HepG2 (cell line): Measurements from ENCODE around the gene PNLDC1. TPM values are rescaled to one million over a fixed set of nuclear protein-coding genes. Genes with fewer than 3 reads are reported as not detected.
A peak's percentile ranks its signal among the peaks of the same experiment; 100 is the strongest.

Source experiments
- ARID3A ChIP-seq: IDR thresholded peaks from 2 replicates; pipeline ENCODE4 v1.6.1; 2012; ENCODE audit warnings: low read depth, low read length, improper control_type of control experiment
- CSRNP1 ChIP-seq: sonication (generic); formaldehyde crosslinking; IDR thresholded peaks from 2 replicates; pipeline ENCODE4 v1.8.1; 2023; ENCODE audit warnings: mild to moderate bottlenecking, missing genetic modification reagents
- FIP1L1 ChIP-seq: fragments of 200-400 bp; formaldehyde crosslinking; IDR thresholded peaks from 2 replicates; pipeline ENCODE4 v1.6.1; 2018; ENCODE audit warnings: low read depth, mild to moderate bottlenecking, low read length, moderate library complexity, borderline replicate concordance; ENCODE audit not compliant: insufficient read depth
- FOXK1 ChIP-seq: sonication (generic); formaldehyde crosslinking; IDR thresholded peaks from 2 replicates; pipeline ENCODE4 v1.4.0; 2020; ENCODE audit warnings: low read depth, missing genetic modification reagents, borderline replicate concordance
- FOXO1 ChIP-seq: sonication (generic); formaldehyde crosslinking; IDR thresholded peaks from 2 replicates; pipeline ENCODE4 v1.4.0; 2020; ENCODE audit warnings: missing genetic modification reagents
- HOXA3 ChIP-seq: sonication (generic); formaldehyde crosslinking; IDR thresholded peaks from 2 replicates; pipeline ENCODE4 v1.5.0; 2020; ENCODE audit warnings: missing genetic modification reagents
- ISL2 ChIP-seq: sonication (generic); formaldehyde crosslinking; IDR thresholded peaks from 2 replicates; pipeline ENCODE4 v1.5.0; 2020; ENCODE audit warnings: missing genetic modification reagents
- MXI1 ChIP-seq: IDR thresholded peaks from 3 replicates; pipeline ENCODE4 v1.6.1; 2012; ENCODE audit warnings: low read depth, low read length, inconsistent platforms, borderline replicate concordance
- NFIC ChIP-seq: IDR thresholded peaks from 2 replicates; pipeline ENCODE4 v1.6.1; 2012; ENCODE audit warnings: mild to moderate bottlenecking, low read length, inconsistent platforms
- PBX3 ChIP-seq: sonication (generic); formaldehyde crosslinking; IDR thresholded peaks from 2 replicates; pipeline ENCODE4 v1.8.1; 2023; ENCODE audit warnings: missing genetic modification reagents, inconsistent platforms, borderline replicate concordance
- RORA ChIP-seq: sonication (generic); formaldehyde crosslinking; IDR thresholded peaks from 2 replicates; pipeline ENCODE4 v1.5.0; 2020; ENCODE audit warnings: mild to moderate bottlenecking, missing genetic modification reagents, moderate library complexity
- SIX4 ChIP-seq: sonication (generic); formaldehyde crosslinking; IDR thresholded peaks from 2 replicates; pipeline ENCODE4 v1.4.0; 2020; ENCODE audit warnings: missing genetic modification reagents
- SOX13 ChIP-seq, 3 experiments: fragments of 450-650 bp in 1 of 3; sonication (generic) in 1 of 3; formaldehyde crosslinking in 1 of 3; IDR thresholded peaks in 2 of 3; conservative IDR thresholded peaks in 1 of 3; 2 replicates each; pipeline versions ENCODE4 v1.5.0 to v1.6.1; 2016 to 2020; ENCODE audit warnings: antibody characterized with exemption in 1 of 3, mild to moderate bottlenecking in 1 of 3, missing compliant biosample characterization in 1 of 3, missing genetic modification reagents in 1 of 3, moderate library complexity in 1 of 3
- SP5 ChIP-seq: IDR thresholded peaks from 2 replicates; pipeline ENCODE4 v1.6.1; 2016; ENCODE audit warnings: low read depth, borderline replicate concordance
- TCF7L2 ChIP-seq: IDR thresholded peaks from 2 replicates; pipeline ENCODE4 v1.6.1; 2011; ENCODE audit warnings: mild to moderate bottlenecking, low read depth, low read length, moderate library complexity
- YY1 ChIP-seq: IDR thresholded peaks from 2 replicates; pipeline ENCODE4 v1.6.1; 2011; ENCODE audit warnings: low read length, low read depth, moderate library complexity, mild to moderate bottlenecking; ENCODE audit not compliant: insufficient read depth, insufficient replicate concordance
- ZC3H13 ChIP-seq: sonication (generic); formaldehyde crosslinking; IDR thresholded peaks from 2 replicates; pipeline ENCODE4 v1.8.1; 2023; ENCODE audit warnings: mild to moderate bottlenecking, missing genetic modification reagents, moderate library complexity
- ZFP36 ChIP-seq: fragments of 150-350 bp; IDR thresholded peaks from 2 replicates; pipeline ENCODE4 v1.6.1; 2018; ENCODE audit warnings: borderline replicate concordance, low read length, low read depth; ENCODE audit not compliant: partially characterized antibody
- ZNF430 ChIP-seq: sonication (generic); formaldehyde crosslinking; IDR thresholded peaks from 2 replicates; pipeline ENCODE4 v1.9.0; 2021; ENCODE audit warnings: mild to moderate bottlenecking, missing genetic modification reagents
- ZNF598 ChIP-seq: sonication (generic); formaldehyde crosslinking; IDR thresholded peaks from 2 replicates; pipeline ENCODE4 v1.5.1; 2020; ENCODE audit warnings: mild to moderate bottlenecking, missing genetic modification reagents, borderline replicate concordance
- ZNF616 ChIP-seq: sonication (generic); formaldehyde crosslinking; IDR thresholded peaks from 2 replicates; pipeline ENCODE4 v1.5.0; 2020; ENCODE audit warnings: low read depth, mild to moderate bottlenecking, missing genetic modification reagents
- ZNF710 ChIP-seq: sonication (generic); formaldehyde crosslinking; IDR thresholded peaks from 2 replicates; pipeline ENCODE4 v1.5.0; 2020; ENCODE audit warnings: mild to moderate bottlenecking, missing genetic modification reagents, borderline replicate concordance
- polyA plus RNA-seq, 8 experiments: library from polyadenylated mRNA; depleted of rRNA in 3 of 8; stranded (reverse) in 7 of 8; unstranded in 1 of 8; fragments of >200 nt; fragmentation: Illumina TruSeq in 4 of 8; extraction: Trizol in 4 of 8; gene quantifications; 2 replicates each; pipeline versions ENCODE4 v1.2.1 to v1.2.3, GENCODE V29; 2011 to 2016; ENCODE audit warnings: low read depth in 4 of 8, missing spikeins in 1 of 8, mixed read lengths in 1 of 8; ENCODE audit not compliant: insufficient read depth in 1 of 8
- total RNA-seq, 5 experiments: library from RNA; depleted of rRNA; stranded (reverse); fragments of >200 nt; fragmentation: Illumina TruSeq; extraction: Trizol; gene quantifications; 2 replicates each; pipeline ENCODE4 v1.2.3, GENCODE V29; 2016; ENCODE audit warnings: low read depth in 1 of 5

The PNLDC1 gene
- total and polyA plus RNA-seq, 2 of the 13 experiments (the other 11 are each of a cell fraction or from before 2014, with no cell fraction given): not detected

GRCh38 chr6:159789377-159790148 lies 10.5 kb upstream of the PNLDC1 start, which contains the start of gene TCP1 (continued):
- TF ChIP-seq ARID3A (no peak), FOXK1 (peak; percentile 99), HOXA3 (CRISPR knock-in tag) (peak; percentile 74), SOX13 (IDR thresholded peaks at IDR 0.05) (0 out of 2 replicates have a peak, but pooled peaks have one; percentile 57), SOX13 (CRISPR knock-in tag; conservative IDR thresholded peaks at IDR 0.05 in 1 of 2, IDR thresholded peaks at IDR 0.05 in 1 of 2) (peak in 1 of 2 experiments; percentile 4; a peak in 1 of 4 replicates), FIP1L1 (0 out of 2 replicates have a peak, but pooled peaks have one; percentile 48), TCF7L2 (no peak), PBX3 (no peak), ZC3H13 (CRISPR knock-in tag) (peak; percentile 76; the same call in 1 of the 2 replicates), YY1 (peak; percentile 68), ISL2 (CRISPR knock-in tag) (peak; percentile 29; the same call in 1 of the 2 replicates), FOXO1 (peak; percentile 75), CSRNP1 (CRISPR knock-in tag) (peak; percentile 61; the same call in 1 of the 2 replicates), ZNF616 (no peak), RORA (no peak), ZNF430 (CRISPR knock-in tag) (peak; percentile 89), NFIC (no peak), ZNF710 (peak; percentile 66; the same call in 1 of the 2 replicates), ZNF598 (peak; percentile 75), MXI1 (peak; percentile 93; the same call in 2 of the 3 replicates), ZFP36 (no peak), SIX4 (CRISPR knock-in tag) (peak; percentile 70; the same call in 1 of the 2 replicates), SP5 (CRISPR knock-in tag) (peak; percentile 32; the same call in 1 of the 2 replicates)
